ENCODE measurements around the gene CDX1. TPM values are rescaled to one million over a fixed set of nuclear protein-coding genes. Genes with fewer than 3 reads are reported as not detected.

CDX1 gene
- polyA plus RNA-seq, 3 donors: 0.12 to 0.34 TPM; not detected in 1

- no peak overlapping the region for H3K27ac ChIP-seq (ENCODE audit: low read depth, low read length)
- 50 to 85% (median 63%) methylated on average over 3 of the region's 3 CpGs for WGBS, 3 donors
These were observed 9.4 kb upstream of the CDX1 start for GRCh38 chr5:150157168-150157567.

GRCh38 chr5:150158170-150158949 is 8.2 kb upstream of the CDX1 start:
- WGBS, 3 donors: 45 to 62% (median 46%) methylated on average over 12 of the region's 12 CpGs
- H3K27ac ChIP-seq (ENCODE audit: low read depth, low read length): no peak overlapping the region

- no peak overlapping the region for H3K27ac ChIP-seq (ENCODE audit: low read depth, low read length)
- 76 to 83% (median 82%) methylated on average over 6 of the region's 6 CpGs for WGBS, 3 donors
These were observed 7.5 kb upstream of the CDX1 start for GRCh38 chr5:150159031-150159430.

- 29 to 60% (median 30%) methylated on average over 9 of the region's 9 CpGs for WGBS, 3 donors
- H3K27ac ChIP-seq (ENCODE audit: low read depth, low read length): no peak overlapping the region
These were observed 6.8 kb upstream of the CDX1 start for GRCh38 chr5:150159741-150160179.

GRCh38 chr5:150160448-150161081 is 6.0 kb upstream of the CDX1 start:
- H3K27ac ChIP-seq (ENCODE audit: low read depth, low read length): no peak overlapping the region
- WGBS, 3 donors: 61 to 75% (median 74%) methylated on average over 5 of the region's 5 CpGs

GRCh38 chr5:150161242-150162141 is 5.1 kb upstream of the CDX1 start:
- WGBS, 3 donors: 41 to 55% (median 45%) methylated on average over 14 of the region's 14 CpGs
- H3K27ac ChIP-seq (ENCODE audit: low read depth, low read length): no peak overlapping the region

- no peak overlapping the region for H3K27ac ChIP-seq (ENCODE audit: low read depth, low read length)
- WGBS, 3 donors: 91 to 96% (median 91%) methylated on average over 3 of the region's 3 CpGs
These were observed 4.5 kb upstream of the CDX1 start for GRCh38 chr5:150162142-150162513.

GRCh38 chr5:150163035-150163434 is 3.5 kb upstream of the CDX1 start:
- 70 to 75% (median 73%) methylated on average over 3 of the region's 3 CpGs for WGBS, 3 donors
- no peak overlapping the region for H3K27ac ChIP-seq (ENCODE audit: low read depth, low read length)

GRCh38 chr5:150163547-150164059 is 3.0 kb upstream of the CDX1 start:
- no peak overlapping the region for H3K27ac ChIP-seq (ENCODE audit: low read depth, low read length)
- WGBS, 3 donors: 41 to 74% (median 60%) methylated on average over 10 to 13 of the region's 13 CpGs

- H3K27ac ChIP-seq (ENCODE audit: low read depth, low read length): no peak overlapping the region
- WGBS, 3 donors: 51 to 73% (median 53%) methylated on average over 6 of the region's 6 CpGs
These were observed 2.2 kb upstream of the CDX1 start for GRCh38 chr5:150164211-150164980.

GRCh38 chr5:150166037-150166649 is 435 bp upstream of the CDX1 start:
- H3K27ac ChIP-seq (ENCODE audit: low read depth, low read length): no peak overlapping the region
- WGBS, 3 donors: 73 to 85% (median 82%) methylated on average over 27 of the region's 27 CpGs

GRCh38 chr5:150167512-150167850 is 903 bp downstream of the CDX1 start:
- H3K27ac ChIP-seq (ENCODE audit: low read depth, low read length): no peak overlapping the region

GRCh38 chr5:150167908-150168307 is 1.3 kb downstream of the CDX1 start:
- H3K27ac ChIP-seq (ENCODE audit: low read depth, low read length): no peak overlapping the region
- 85 to 93% (median 89%) methylated on average over 13 to 14 of the region's 14 CpGs for WGBS, 3 donors

More at GRCh38 chr5:150167512-150167850, 903 bp downstream of the CDX1 start:
- 43 to 77% (median 65%) methylated on average over 15 of the region's 15 CpGs for WGBS, 3 donors

GRCh38 chr5:150168864-150169263 is 2.3 kb downstream of the CDX1 start:
- 40 to 55% (median 41%) methylated on average over 3 of the region's 3 CpGs for WGBS, 3 donors
- H3K27ac ChIP-seq (ENCODE audit: low read depth, low read length): no peak overlapping the region

GRCh38 chr5:150172145-150172544 is 5.6 kb downstream of the CDX1 start:
- H3K27ac ChIP-seq (ENCODE audit: low read depth, low read length): no peak overlapping the region
- 45 to 83% (median 81%) methylated on average over 1 of the region's 1 CpG for WGBS, 3 donors

GRCh38 chr5:150172556-150172955 is 6.0 kb downstream of the CDX1 start:
- no peak overlapping the region for H3K27ac ChIP-seq (ENCODE audit: low read depth, low read length)
- WGBS, 3 donors: 88 to 96% (median 94%) methylated on average over 4 of the region's 4 CpGs

- no peak overlapping the region for H3K27ac ChIP-seq (ENCODE audit: low read depth, low read length)
- 86 to 88% (median 87%) methylated on average over 3 of the region's 3 CpGs for WGBS, 3 donors
These were observed 6.6 kb downstream of the CDX1 start for GRCh38 chr5:150173161-150173560.

- H3K27ac ChIP-seq (ENCODE audit: low read depth, low read length): no peak overlapping the region
- 90 to 97% (median 95%) methylated on average over 6 of the region's 6 CpGs for WGBS, 3 donors
These were observed 7.7 kb downstream of the CDX1 start for GRCh38 chr5:150174285-150174684.
